HCT116 (cell line): ENCODE results near the gene RABGEF1.

ENCODE experiments used
- ATF3 ChIP-seq: IDR thresholded peaks from 2 replicates; pipeline ENCODE4 v1.6.1; 2012
- CEBPB ChIP-seq: IDR thresholded peaks from 2 replicates; pipeline ENCODE4 v1.6.1; 2012; ENCODE audit warnings: low read depth
- EZH2 ChIP-seq: fragments of 200-600 bp; sonication (generic); IDR thresholded peaks from 2 replicates; pipeline ENCODE4 v1.6.1; 2017; ENCODE audit warnings: antibody characterized with exemption, mixed run types
- EZH2phosphoT487 ChIP-seq: fragments of 200-600 bp; IDR thresholded peaks from 2 replicates; pipeline ENCODE4 v1.6.1; 2018; ENCODE audit warnings: antibody characterized with exemption, borderline replicate concordance
- MAX ChIP-seq: IDR thresholded peaks from 2 replicates; pipeline ENCODE4 v1.6.1; 2012
- POLR2A ChIP-seq: IDR thresholded peaks from 2 replicates; pipeline ENCODE4 v1.7.0; 2011; ENCODE audit warnings: borderline replicate concordance; ENCODE audit not compliant: insufficient read depth, insufficient read length; ENCODE audit errors: extremely low read depth
- POLR2AphosphoS5 ChIP-seq: IDR thresholded peaks from 2 replicates; pipeline ENCODE4 v1.6.1; 2011; ENCODE audit warnings: mild to moderate bottlenecking, low read depth, low read length, moderate library complexity
- YY1 ChIP-seq: IDR thresholded peaks from 2 replicates; pipeline ENCODE4 v1.6.1; 2011; ENCODE audit warnings: low read length, low read depth, moderate library complexity, mild to moderate bottlenecking; ENCODE audit not compliant: insufficient replicate concordance; ENCODE audit errors: extremely low read depth
- ZNF274 ChIP-seq: fragments of 200-500 bp; sonication (Bioruptor generic); IDR thresholded peaks from 2 replicates; pipeline ENCODE4 v1.6.1; 2014; ENCODE audit warnings: mild to moderate bottlenecking, low read depth, low read length, inconsistent platforms
- TF ChIP-seq, protein P1 (sequence below), 3 experiments: fragments of 200-600 bp in 1 of 3; sonication (generic) in 1 of 3; IDR thresholded peaks in 2 of 3; conservative IDR thresholded peaks in 1 of 3; 2 replicates each; pipeline ENCODE4 v1.5.1; 2012 to 2017; ENCODE audit warnings: low read depth in 2 of 3, low read length in 2 of 3, antibody characterized with exemption in 1 of 3, borderline replicate concordance in 1 of 3, control low read depth in 1 of 3, mild to moderate bottlenecking in 1 of 3, mixed read lengths in 1 of 3, mixed run types in 1 of 3, moderate library complexity in 1 of 3; ENCODE audit not compliant: insufficient read depth in 1 of 3
- TF ChIP-seq, protein P2 (sequence below): IDR thresholded peaks from 2 replicates; pipeline ENCODE4 v1.6.1; 2011; ENCODE audit warnings: mild to moderate bottlenecking, low read length, moderate library complexity; ENCODE audit not compliant: insufficient replicate concordance; ENCODE audit errors: extremely low read depth

GRCh38 chr7:66826649-66827048, 86.1 kb downstream of the RABGEF1 start:
- TF ChIP-seq, protein P1, sequence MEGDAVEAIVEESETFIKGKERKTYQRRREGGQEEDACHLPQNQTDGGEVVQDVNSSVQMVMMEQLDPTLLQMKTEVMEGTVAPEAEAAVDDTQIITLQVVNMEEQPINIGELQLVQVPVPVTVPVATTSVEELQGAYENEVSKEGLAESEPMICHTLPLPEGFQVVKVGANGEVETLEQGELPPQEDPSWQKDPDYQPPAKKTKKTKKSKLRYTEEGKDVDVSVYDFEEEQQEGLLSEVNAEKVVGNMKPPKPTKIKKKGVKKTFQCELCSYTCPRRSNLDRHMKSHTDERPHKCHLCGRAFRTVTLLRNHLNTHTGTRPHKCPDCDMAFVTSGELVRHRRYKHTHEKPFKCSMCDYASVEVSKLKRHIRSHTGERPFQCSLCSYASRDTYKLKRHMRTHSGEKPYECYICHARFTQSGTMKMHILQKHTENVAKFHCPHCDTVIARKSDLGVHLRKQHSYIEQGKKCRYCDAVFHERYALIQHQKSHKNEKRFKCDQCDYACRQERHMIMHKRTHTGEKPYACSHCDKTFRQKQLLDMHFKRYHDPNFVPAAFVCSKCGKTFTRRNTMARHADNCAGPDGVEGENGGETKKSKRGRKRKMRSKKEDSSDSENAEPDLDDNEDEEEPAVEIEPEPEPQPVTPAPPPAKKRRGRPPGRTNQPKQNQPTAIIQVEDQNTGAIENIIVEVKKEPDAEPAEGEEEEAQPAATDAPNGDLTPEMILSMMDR (IDR thresholded peaks at IDR 0.05 in 2 of 3, conservative IDR thresholded peaks at IDR 0.05 in 1 of 3; ENCODE audit: borderline replicate concordance in 1 of 3, insufficient read depth in 1 of 3, low read depth in 2 of 3, low read length in 2 of 3) = no peak
- no peak for TF ChIP-seq ATF3
- TF ChIP-seq, protein P2, sequence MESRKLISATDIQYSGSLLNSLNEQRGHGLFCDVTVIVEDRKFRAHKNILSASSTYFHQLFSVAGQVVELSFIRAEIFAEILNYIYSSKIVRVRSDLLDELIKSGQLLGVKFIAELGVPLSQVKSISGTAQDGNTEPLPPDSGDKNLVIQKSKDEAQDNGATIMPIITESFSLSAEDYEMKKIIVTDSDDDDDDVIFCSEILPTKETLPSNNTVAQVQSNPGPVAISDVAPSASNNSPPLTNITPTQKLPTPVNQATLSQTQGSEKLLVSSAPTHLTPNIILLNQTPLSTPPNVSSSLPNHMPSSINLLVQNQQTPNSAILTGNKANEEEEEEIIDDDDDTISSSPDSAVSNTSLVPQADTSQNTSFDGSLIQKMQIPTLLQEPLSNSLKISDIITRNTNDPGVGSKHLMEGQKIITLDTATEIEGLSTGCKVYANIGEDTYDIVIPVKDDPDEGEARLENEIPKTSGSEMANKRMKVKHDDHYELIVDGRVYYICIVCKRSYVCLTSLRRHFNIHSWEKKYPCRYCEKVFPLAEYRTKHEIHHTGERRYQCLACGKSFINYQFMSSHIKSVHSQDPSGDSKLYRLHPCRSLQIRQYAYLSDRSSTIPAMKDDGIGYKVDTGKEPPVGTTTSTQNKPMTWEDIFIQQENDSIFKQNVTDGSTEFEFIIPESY = no peak
- TF ChIP-seq CEBPB = no peak
- no peak for TF ChIP-seq ZNF274
- no peak for TF ChIP-seq EZH2
- TF ChIP-seq POLR2A = no peak
- TF ChIP-seq POLR2AphosphoS5 = no peak
- no peak for TF ChIP-seq MAX
- TF ChIP-seq YY1 = no peak
- no peak for TF ChIP-seq EZH2phosphoT487
